OCI-M2 (cell line): Measurements from ENCODE around the gene SPDEF.
A peak's percentile ranks its signal among the peaks of the same experiment; 100 is the strongest.

Experiments used
- DNase-seq: peaks from one replicate; lab custom pipeline; 2025; ENCODE audit not compliant: unreplicated experiment; lab: John Stamatoyannopoulos, UW

SPDEF gene

DNA sequence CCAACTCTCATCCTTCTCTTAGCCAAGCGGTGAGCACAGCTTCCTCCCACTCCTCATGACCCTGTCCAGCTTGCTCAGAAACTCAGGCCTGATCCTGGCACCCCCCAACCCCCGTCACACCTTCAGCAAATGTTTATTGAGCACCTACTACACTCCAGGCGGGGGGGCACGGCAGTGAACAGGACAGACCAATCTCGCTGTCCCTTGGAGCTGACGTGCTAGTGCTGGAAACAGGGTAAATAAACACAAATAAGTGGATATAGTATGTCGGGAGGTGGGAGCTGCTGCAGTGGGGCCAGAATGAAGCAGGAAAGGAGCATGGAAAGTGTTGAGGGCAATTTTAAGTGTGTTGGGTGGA, 7.4 kb upstream of the SPDEF start:
- no peak for DNase-seq

DNA sequence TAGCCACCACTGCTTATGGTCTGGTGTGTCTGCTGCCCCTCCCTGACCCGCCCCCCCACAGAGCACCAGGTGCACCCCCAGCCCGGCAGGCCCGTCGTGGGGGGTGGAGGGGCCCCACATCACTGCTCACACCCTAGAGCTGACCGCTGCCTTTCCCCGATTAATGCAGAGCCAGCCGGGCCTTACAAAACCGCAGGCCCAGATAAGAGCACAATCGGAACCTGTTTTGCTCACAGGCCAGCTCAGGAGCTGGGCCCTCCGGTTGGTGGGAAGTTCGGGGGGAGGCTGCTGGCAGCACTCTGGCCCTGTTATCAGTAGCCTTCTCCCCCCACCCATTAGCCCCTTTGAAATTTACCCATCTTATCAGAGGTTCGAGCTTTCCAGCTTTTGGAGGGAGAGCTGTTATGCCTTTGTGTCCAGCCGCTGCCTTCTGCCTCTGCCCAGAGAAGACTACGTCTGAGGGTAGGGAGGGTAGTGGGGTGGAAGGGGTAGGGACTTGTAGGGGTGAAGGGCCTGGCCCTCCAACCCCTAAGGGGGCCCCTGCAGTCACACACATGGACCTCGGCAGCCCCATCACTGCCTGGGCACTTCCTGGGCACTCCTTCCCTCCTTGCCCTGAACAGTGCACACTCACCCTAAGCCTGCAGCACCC, 6.9 kb upstream of the SPDEF start:
- DNase-seq = peak; percentile 77

DNA sequence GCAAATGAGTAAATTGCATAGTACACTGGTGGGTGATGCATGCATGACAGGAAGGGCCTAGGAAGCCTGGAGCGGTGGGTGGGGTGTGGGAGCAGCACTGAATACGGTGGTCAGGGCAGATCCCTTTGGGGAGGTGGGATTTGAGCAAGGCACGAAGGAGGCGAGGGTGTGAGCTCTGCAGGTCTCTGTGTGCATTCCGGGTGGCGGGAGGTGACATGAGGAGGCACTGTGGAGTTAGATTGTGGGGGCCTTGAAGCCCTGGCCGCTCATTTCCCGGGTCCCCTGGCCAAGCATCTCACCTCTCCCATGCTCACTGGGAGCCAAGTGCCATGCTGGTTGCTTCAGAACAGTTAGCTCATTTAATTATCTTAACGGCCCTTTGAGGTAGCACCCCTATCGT, 6.2 kb upstream of the SPDEF start:
- DNase-seq = no peak

DNA sequence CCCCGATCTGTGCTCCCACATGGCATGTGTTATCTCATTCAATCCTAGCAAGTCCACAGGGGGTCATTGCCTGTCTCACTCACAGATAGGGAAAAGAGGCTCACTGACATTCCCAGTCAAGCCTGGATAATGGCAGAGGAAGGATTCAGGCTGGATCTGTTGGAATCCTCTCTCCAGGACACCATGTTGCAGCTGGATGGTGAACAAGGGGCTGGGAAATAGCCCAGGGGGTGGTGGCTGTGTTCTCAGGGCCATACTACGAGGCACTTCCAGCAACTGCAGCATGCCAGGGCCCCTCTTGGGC, 5.0 kb upstream of the SPDEF start:
- DNase-seq = no peak

DNA sequence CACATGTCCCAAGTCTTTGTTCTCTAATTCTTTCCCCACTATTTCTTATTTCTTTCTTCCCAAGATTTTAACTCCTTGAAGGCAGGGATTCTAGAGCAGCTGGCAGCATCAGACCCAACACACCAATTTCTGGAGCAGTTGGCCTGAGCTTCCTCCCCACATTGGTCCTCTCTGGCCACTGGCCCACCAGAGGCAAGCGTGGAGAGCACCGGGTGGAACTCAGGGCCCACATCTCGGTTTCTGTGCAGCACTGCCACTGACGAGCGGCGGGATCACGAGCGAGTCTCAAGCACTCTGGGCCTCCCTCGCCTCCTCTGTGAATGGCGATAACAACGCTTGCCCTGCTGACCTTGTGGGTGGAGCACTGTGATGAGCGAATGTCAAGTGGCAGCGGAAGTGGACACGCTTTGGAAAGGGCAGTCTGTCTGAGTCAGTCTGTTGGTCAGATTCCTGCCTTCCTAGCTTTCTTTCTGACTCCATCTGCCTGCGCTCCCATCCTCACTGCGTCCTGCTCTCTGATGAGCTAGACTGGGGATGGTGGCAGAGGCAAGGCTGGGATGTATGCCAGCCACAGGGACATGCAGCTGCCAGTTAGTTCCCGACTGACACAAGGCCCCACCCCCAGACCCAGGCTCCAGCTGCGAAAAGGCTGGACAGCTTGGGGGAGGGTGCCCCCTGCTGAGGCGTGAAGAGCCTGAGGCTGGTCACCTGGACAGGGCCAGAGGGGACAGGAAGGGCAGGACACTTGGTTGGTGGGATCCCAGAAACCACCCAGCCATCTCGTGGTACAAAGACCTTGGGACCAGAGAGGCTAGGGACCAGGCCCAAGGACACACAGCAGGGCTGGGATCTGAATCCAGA, 4.5 kb upstream of the SPDEF start:
- DNase-seq = peak; percentile 62

DNA sequence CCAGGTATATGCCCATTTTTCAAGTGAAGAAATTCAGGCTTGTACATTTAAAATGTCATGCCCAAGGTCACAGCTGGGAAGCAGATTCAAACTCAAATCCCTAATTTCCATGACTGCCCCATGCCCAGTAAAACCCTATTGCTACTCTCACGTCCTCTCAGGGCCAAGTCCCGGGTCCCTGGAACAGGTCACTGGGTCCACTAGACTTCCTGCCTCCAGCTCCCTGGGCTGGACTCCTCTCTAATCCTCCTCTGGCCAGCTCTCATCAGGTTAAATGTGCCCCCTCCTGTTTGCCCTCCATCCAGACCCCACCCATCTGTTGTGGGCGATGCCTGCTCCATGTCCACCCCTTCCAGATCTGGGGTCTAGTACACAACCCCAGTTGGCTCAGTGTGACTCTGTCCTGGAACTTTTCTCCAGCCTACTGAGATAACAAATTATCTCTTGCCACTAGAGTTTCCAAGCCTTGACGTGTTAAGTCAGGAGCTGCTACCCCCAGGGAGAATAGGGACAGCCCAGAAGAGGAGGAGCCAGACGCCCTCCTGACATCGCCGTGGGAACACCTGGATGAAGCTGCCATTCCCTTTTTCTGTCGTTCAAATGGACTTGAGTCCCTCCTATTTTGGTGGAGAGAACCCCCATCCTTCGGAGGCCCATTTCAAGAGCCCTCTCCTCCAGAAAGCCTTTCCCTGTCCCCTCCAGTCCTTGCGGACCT, 3.7 kb upstream of the SPDEF start:
- no peak for DNase-seq

DNA sequence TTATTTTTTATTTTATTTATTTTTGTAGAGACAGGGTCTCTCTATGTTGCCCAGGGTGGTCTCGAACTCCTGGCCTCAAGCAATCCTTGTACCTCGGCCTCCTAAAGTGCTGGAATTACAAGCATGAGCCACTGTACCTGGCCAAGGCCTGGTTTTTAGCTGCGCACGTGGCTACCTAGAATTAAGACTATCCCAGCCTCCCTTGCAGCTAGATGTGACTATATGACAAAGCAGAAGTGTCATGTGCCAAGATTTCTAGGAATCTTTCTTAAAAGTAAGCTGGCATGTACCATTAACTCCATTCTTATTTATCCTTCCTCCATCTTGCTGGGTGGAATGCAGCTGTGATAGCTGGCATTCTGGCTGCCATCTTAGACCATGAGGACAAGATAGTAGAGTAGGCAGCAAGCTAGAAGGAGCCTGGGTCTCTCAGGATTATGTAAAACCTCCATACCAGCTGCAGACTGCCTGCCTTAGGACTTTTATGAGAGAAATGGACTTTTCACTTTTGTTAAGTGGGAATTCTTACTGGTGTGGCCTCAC, 2.1 kb upstream of the SPDEF start:
- no peak for DNase-seq

DNA sequence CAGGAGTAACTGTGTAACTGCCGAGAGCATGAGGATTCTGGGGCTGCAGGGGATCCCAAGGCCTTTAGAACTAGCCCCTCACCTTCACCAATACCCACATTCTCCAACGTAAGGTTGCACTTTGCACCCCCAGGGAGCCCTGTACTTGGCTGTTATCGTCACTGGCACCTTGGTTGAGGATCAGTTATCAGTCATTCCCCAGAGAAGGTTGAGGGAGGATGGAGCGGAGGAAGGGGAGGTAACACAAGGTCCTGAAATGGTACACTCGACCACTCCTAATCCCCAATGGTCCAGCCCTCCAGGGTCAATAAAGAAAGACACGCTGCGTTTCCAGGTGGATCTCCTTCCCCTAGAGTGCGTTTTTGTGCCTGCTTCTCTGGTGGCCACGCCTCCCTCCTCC, 1.1 kb upstream of the SPDEF start:
- no peak for DNase-seq

DNA sequence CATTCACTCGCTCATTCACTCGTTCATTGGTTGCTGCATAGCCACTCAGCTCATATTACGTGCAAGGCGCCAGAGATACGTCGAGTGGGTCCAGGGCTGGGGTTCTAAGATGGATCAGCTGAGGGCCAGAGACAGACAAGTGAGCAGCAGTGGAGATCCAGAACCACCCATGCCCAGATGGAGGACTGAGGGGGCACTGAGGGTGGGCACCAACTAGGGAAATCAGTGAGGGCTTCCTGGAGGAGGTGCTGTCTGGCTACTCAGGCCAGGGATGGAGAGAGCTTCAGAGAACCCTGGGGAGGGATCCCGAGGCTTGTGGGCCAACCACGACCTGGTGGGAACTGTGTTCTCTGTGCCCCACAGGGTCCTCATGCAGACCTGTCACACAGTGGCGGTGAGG, 364 bp upstream of the SPDEF start:
- DNase-seq = no peak

DNA sequence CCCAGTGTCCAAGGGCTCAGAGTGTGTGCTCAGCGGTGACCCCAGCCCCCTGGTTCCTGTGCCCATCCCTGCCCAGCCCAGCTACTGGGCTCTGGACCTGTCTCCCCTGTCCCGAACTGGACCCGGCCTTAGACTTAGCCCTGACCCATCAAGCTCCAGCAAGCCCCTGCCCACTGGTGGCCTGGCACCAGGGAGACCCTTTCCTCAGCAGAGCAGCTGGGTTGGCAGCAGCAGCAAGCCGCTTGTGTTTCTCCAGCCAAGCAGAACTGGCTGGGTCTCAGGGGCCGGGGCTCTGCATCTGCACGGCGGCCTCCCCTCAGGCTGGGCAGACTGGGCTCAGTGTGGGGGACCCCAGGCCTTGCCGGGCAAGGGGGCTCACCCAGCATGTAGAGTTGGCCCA, 801 bp downstream of the SPDEF start:
- DNase-seq = no peak

DNA sequence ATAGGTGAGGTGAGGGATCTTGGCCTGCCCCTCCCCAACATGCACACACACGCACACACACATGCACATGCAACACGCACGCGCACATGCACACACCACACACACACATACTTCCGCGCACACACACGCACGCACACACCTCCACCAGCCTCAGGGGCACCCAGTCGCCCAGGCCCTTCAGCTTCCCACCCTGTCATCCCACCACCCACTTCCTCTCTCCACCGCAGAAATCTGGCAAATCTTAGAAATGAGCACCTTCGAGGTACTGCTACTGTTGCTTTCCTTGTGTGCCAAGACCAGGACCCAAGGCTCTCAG, 1.2 kb downstream of the SPDEF start:
- no peak for DNase-seq

DNA sequence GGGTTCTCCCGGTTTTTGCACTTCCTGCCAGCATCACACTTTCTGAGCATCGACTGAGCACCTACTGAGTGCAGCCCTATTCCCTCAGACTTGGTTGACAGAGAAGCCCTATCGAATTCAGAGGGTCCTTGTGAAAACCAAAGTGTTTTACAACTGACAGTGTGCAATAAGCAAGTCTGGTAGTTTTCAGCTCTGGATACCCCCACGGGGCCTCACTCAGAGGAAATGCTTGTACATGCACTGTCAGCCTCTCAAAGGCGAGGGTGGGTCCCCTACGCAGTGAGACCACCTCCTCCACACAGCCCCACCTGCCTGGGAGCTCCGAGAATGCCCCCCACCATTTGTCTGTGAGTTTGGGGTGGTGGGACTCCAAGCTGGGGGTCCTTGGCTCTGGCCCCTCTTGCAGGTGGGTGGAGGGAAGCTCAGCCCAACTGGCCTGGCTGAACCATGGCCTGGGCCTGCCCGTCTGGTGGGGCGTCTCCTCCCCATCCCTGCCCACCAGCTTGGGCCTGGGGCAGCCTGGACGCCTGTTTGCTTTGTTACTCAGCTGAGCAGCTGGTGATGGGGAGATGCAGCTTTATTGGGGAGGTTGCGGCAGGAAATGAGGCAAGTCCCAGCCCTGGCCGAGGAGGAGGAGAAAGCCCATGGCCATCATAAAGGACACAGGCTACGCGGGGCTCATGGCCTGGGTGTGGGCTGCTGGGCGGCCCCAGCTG, 1.7 kb downstream of the SPDEF start:
- no peak for DNase-seq

DNA sequence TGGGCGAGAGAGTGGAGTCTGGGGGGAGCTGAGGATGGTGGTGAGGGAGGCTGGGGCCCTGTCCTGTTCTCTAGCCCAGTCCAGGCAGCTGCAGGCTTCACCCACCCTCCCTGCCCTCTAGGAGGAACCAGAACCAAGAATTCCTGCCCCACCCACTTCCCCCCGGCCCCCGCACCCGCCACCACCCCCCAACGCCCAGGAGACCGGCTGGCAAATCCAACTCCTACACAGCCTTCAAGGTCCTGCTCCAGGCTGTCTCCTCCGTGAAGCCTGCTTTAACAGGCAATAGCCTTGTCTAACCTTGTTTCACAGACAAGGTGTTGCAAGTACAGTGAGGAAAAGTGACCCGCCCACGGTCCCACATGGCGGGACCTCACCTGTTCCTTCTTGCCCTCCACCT, 2.4 kb downstream of the SPDEF start:
- no peak for DNase-seq

DNA sequence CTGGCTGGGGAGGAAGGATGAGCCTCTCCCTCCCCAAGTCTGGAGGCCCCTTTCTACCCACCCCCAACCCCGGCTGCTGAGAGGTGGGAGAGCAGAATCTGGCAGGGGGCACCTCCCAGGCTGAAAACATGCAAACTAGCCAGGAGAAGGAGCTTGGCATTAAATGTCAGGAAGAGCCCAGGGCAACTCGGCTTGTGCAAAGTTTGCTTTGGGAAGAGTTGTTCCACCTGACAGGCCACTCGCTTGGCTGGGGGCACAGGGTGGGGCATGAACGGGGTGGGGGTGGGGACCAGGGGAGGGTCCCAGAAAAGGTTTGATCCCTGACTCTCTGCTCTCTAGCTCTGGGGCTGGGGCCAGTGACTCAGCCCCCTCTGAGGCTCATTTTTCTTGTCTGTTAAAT, 3.0 kb downstream of the SPDEF start:
- DNase-seq = no peak

DNA sequence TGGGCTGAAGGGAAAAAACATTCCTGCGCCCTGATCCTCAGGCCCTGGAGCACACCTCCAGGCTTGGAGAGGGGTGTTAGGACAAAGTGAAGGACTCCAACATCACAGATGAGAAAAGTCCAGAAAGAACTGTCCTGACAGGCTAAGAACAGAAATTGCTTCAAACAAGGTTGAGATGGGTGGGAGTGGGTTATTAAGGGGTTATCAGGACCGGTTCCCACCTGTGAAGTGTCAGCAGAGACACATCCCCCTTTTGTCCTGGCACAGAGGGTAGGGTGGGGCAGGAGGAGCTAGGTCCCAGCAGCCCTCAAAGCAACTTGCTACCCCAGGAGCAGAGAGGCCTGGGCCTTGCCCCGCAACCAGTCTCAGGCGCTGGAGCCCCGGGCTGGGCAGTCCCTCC, 3.5 kb downstream of the SPDEF start:
- no peak for DNase-seq

DNA sequence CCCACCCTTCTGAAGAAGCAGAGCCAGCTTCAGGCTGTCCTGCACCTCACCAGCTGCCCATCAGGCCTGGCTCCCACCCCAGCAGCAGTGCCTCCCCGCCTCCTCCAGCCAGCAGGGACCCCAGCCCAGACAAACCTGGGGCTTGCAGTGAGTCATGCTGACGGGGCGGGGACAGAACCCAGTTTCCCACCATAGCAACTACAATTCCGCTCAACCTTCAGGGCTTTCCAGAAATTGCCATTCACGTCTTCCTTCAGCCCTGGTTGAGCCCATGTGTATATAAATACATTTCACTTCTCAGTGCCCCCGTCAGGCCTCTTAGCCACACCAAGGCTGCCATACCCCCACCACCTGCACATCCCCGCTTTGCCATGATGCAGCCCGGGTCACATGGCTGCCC, 4.4 kb downstream of the SPDEF start:
- DNase-seq = no peak

DNA sequence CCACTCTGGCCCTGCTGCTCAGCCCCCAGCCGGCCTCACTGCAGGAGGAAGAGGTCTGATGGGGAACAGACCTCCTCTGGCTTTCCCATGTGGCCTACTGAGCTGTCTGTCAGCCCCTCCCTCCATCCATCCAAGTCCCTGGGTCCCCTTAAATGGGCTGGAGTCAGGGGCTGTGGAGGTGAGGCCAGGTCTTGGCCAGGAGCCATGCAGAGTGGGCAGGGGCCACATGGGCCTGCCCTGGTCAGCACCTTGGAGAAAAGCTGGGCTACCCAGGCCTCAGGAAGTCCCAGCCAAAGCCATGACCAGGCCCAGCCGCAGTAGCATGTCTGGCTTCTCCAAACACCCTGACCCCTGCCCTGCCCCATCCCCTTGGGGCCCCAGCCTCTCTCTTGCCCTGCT, 6.3 kb downstream of the SPDEF start:
- DNase-seq = no peak

DNA sequence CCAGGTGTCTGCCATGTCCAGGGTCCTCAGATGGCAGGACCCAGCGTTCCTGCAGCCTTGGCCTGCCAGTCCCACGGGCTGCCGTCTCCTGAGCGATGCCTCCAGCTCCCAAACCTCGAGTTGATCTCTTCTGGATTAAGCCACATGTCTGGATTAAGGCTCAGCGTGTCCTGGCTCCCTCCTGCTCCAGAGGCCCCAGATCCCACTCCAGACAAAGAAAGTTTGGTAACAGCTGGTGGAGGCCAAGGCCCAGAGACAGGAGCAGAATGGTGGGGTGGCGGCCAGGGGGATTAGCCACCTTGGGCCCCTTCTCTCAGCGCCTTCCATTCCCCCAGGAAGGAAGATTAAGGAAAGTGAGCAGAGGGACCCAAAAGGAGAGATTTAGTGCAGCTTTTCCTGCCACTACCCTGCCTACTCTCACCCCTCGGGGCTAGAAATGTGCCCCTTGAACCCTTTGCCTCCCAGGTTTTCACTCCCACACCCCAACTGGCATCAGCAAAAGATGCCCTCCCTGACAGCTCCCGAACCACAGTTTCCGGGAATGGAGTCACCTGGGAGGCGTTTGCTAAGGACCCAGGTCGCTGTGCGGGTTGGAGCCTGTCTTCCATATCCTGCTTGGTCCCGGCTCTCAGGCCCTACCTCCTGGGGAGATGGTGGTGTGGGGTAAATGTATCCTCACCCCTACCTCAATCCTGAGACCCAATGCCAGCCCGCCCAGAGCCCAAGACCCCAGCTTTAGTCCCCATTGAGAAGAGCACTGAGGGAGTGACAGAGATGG, 6.9 kb downstream of the SPDEF start:
- no peak for DNase-seq

DNA sequence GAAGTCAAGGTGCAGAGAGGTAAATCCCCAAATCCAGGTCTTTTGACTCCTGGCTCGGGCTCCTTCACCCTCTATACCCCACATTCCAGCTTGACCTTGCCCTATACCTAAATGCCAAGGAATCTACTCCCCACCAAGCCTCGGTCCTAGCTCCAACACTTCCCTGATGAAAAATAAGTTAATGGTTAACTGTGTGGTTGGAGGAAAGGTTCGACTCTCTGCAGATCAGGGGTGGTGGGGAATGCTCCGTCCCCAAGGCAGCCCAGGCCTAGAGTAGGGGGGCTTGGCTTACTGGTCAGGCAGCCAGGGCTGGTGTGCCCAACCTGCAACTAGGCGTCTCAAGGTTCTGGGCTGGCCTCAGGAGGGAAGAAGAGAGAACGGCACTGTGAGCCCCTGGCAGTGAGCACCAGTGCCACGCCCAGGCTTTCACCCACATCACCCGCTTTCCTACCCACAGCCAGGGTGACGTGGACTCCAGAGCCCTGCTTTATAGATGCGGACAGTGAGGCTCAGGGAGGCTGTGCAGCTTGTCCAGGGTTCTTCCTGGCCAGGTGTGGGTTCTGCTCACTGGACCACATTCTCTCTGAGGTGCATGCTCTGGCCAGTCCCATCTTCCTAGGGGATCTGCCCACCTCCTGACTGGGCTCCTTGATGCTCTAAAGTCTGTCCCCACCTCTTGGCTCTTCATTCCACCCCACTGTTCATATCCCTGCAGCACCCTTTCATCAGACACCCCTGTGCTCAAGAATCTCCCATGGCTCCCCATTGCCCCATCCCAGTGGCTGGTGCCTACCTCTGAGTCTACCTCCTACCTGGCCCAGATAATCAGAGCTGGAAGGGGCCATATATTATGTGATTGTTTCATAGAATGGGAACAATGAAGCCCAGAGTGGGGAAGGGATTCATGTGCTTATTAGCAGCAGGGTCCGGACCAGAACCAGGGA, 8.2 kb downstream of the SPDEF start:
- DNase-seq = no peak
